H9 (cell line): Measurements from ENCODE around the gene S100A4. TPM values are rescaled to one million over a fixed set of nuclear protein-coding genes. Genes with fewer than 3 reads are reported as not detected.
A peak's percentile ranks its signal among the peaks of the same experiment; 100 is the strongest.

Experiments
- DNase-seq: peaks from one replicate; pipeline ENCODE4 v3.0.0-alpha.2; 2017
- H2AFZ ChIP-seq: one replicate; pipeline ENCODE4 v1.6.1; 2013; ENCODE audit warnings: mild to moderate bottlenecking, low read length, control low read depth, moderate library complexity
- H2AK5ac ChIP-seq: 2 replicates; pipeline ENCODE4 v1.6.1; 2013; ENCODE audit warnings: low read length, control low read depth, mixed read lengths; ENCODE audit not compliant: insufficient read length
- H2BK120ac ChIP-seq: one replicate; pipeline ENCODE4 v1.6.1; 2013; ENCODE audit warnings: low read depth, mild to moderate bottlenecking, low read length, control low read depth, inconsistent platforms; ENCODE audit not compliant: poor library complexity, severe bottlenecking
- H2BK12ac ChIP-seq: 2 replicates; pipeline ENCODE4 v1.6.1; 2013; ENCODE audit warnings: low read length, control low read depth, mixed read lengths, low read depth; ENCODE audit not compliant: insufficient read length
- H2BK15ac ChIP-seq: 2 replicates; pipeline ENCODE4 v1.6.1; 2013; ENCODE audit warnings: low read depth, low read length, control low read depth
- H2BK20ac ChIP-seq: one replicate; pipeline ENCODE4 v1.6.1; 2013; ENCODE audit warnings: low read depth, mild to moderate bottlenecking, low read length, control low read depth, inconsistent platforms; ENCODE audit not compliant: poor library complexity, severe bottlenecking
- H2BK5ac ChIP-seq: 2 replicates; pipeline ENCODE4 v1.6.1; 2013; ENCODE audit warnings: low read length, control low read depth, mixed read lengths; ENCODE audit not compliant: insufficient read length
- H3K14ac ChIP-seq: 2 replicates; pipeline ENCODE4 v1.6.1; 2013; ENCODE audit warnings: low read length, control low read depth; ENCODE audit not compliant: insufficient read depth
- H3K18ac ChIP-seq: 2 replicates; pipeline ENCODE4 v1.6.1; 2013; ENCODE audit warnings: low read depth, mild to moderate bottlenecking, mixed read lengths, low read length, control low read depth; ENCODE audit not compliant: insufficient read length
- H3K23ac ChIP-seq: 2 replicates; pipeline ENCODE4 v1.6.1; 2013; ENCODE audit warnings: low read length, control low read depth, mixed read lengths, low read depth; ENCODE audit not compliant: insufficient read length
- H3K23me2 ChIP-seq: 2 replicates; pipeline ENCODE4 v1.6.1; 2013; ENCODE audit warnings: low read depth, mild to moderate bottlenecking, mixed read lengths, low read length, control low read depth; ENCODE audit not compliant: insufficient read length, poor library complexity, severe bottlenecking
- H3K27ac ChIP-seq: 2 replicates; pipeline ENCODE4 v1.5.1; 2013; ENCODE audit warnings: low read length, control low read depth, mixed read lengths, low read depth; ENCODE audit not compliant: insufficient read length
- H3K27me3 ChIP-seq: 2 replicates; pipeline ENCODE4 v1.6.1; 2013; ENCODE audit warnings: low read length, control low read depth, inconsistent platforms; ENCODE audit not compliant: insufficient read depth
- H3K4ac ChIP-seq: 2 replicates; pipeline ENCODE4 v1.6.1; 2013; ENCODE audit warnings: low read depth, mild to moderate bottlenecking, control low read depth, inconsistent platforms, low read length, moderate library complexity
- H3K4me1 ChIP-seq: 2 replicates; pipeline ENCODE4 v1.6.1; 2013; ENCODE audit warnings: low read length, control low read depth, inconsistent platforms; ENCODE audit not compliant: insufficient read depth
- H3K4me2 ChIP-seq: 2 replicates; pipeline ENCODE4 v1.6.1; 2013; ENCODE audit warnings: low read length, control low read depth, mixed read lengths; ENCODE audit not compliant: insufficient read length, insufficient read depth
- H3K56ac ChIP-seq: 2 replicates; pipeline ENCODE4 v1.6.1; 2013; ENCODE audit warnings: low read depth, mild to moderate bottlenecking, mixed read lengths, low read length, control low read depth; ENCODE audit not compliant: insufficient read length
- H3K79me1 ChIP-seq: 2 replicates; pipeline ENCODE4 v1.6.1; 2013; ENCODE audit warnings: low read depth, mild to moderate bottlenecking, moderate library complexity, low read length, control low read depth, inconsistent platforms; ENCODE audit not compliant: insufficient read depth, poor library complexity, severe bottlenecking
- H3K79me2 ChIP-seq: 2 replicates; pipeline ENCODE4 v1.6.1; 2013; ENCODE audit warnings: low read length, control low read depth, inconsistent platforms; ENCODE audit not compliant: insufficient read depth
- H3K9ac ChIP-seq: 2 replicates; pipeline ENCODE4 v1.6.1; 2013; ENCODE audit warnings: low read length, control low read depth, mixed read lengths; ENCODE audit not compliant: insufficient read length; ENCODE audit errors: extremely low read depth
- H3K9me3 ChIP-seq: one replicate; pipeline ENCODE4 v1.6.1; 2013; ENCODE audit warnings: low read depth, low read length, inconsistent platforms; ENCODE audit not compliant: control insufficient read depth
- H3T11ph ChIP-seq: one replicate; pipeline ENCODE4 v1.6.1; 2013; ENCODE audit warnings: mild to moderate bottlenecking, low read length, control low read depth, inconsistent platforms
- H4K20me1 ChIP-seq: one replicate; pipeline ENCODE4 v1.6.1; 2013; ENCODE audit not compliant: control insufficient read depth, insufficient read length, insufficient read depth
- H4K5ac ChIP-seq: 2 replicates; pipeline ENCODE4 v1.6.1; 2013; ENCODE audit warnings: low read depth, mild to moderate bottlenecking, mixed read lengths, low read length, control low read depth; ENCODE audit not compliant: insufficient read length
- H4K8ac ChIP-seq: replicated peaks from 2 replicates; pipeline ENCODE4 v1.6.1; 2013; ENCODE audit warnings: low read length, control low read depth, mixed read lengths, low read depth; ENCODE audit not compliant: insufficient read length
- H4K91ac ChIP-seq: 2 replicates; pipeline ENCODE4 v1.6.1; 2013; ENCODE audit warnings: low read depth, mild to moderate bottlenecking, moderate library complexity, mixed read lengths, low read length, control low read depth; ENCODE audit not compliant: insufficient read length
- H3K27ac Mint-ChIP-seq, 3 experiments: 2 replicates in 2 of 3; 3 replicates in 1 of 3; pipeline ENCODE4 v1.8.0; 2020 to 2021; ENCODE audit warnings: mixed read lengths in 3 of 3, mild to moderate bottlenecking in 1 of 3, moderate library complexity in 1 of 3
- H3K27me3 Mint-ChIP-seq: 2 replicates; pipeline ENCODE4 v1.8.0; 2021; ENCODE audit warnings: low read depth, mild to moderate bottlenecking, moderate library complexity, mixed read lengths
- H3K36me3 Mint-ChIP-seq, 3 experiments: 2 replicates in 2 of 3; 3 replicates in 1 of 3; pipeline ENCODE4 v1.8.0; 2020 to 2021; ENCODE audit warnings: low read depth in 3 of 3, mixed read lengths in 3 of 3; ENCODE audit not compliant: insufficient read depth in 1 of 3
- H3K4me1 Mint-ChIP-seq, 2 experiments: 2 replicates each; pipeline ENCODE4 v1.8.0; 2020; ENCODE audit warnings: mixed read lengths in 2 of 2
- H3K4me3 Mint-ChIP-seq, 2 experiments: 2 replicates in 1 of 2; 3 replicates in 1 of 2; pipeline ENCODE4 v1.8.0; 2020 to 2021; ENCODE audit warnings: mild to moderate bottlenecking in 2 of 2, mixed read lengths in 2 of 2, moderate library complexity in 1 of 2
- H3K9me3 Mint-ChIP-seq, 2 experiments: 2 replicates in 1 of 2; 3 replicates in 1 of 2; pipeline ENCODE4 v1.8.0; 2020; ENCODE audit warnings: mild to moderate bottlenecking in 2 of 2, mixed read lengths in 2 of 2, moderate library complexity in 1 of 2
- CTCF ChIP-seq: fragments of 200-600 bp; sonication (generic); conservative IDR thresholded peaks from 3 replicates; pipeline ENCODE4 v1.8.0; 2021; ENCODE audit warnings: antibody characterized with exemption, mild to moderate bottlenecking
- WGBS: extraction: QIAGEN DNeasy Blood & Tissue Kit; methylation state at CpG from one replicate; pipeline ENCODE4 v1.1.7; 2013; ENCODE audit warnings: missing lambda C conversion rate, low lambda C conversion rate, mixed read lengths; ENCODE audit not compliant: insufficient read length; ENCODE audit errors: extremely low coverage; 5-methylcytosine and 5-hydroxymethylcytosine counted together
- total RNA-seq: library from RNA; stranded (reverse); gene quantifications from 2 replicates; pipeline ENCODE4 v1.2.1, GENCODE V29; 2021

S100A4 gene
- total RNA-seq, 1 experiment from 2014 or later = 9.0 TPM

- Histone ChIP-seq H2BK20ac (no peak overlapping the region), H2BK15ac (no peak overlapping the region), H3K4me1 (peaks cover 6% of the 10 kb centered on the region; the same call in 1 of the 2 replicates), H4K8ac (no peak overlapping the region), H2BK120ac (no peak overlapping the region), H4K91ac (no peak overlapping the region), H3K79me1 (no peaks in the 10 kb centered on the region), H3K56ac (no peak overlapping the region), H3K27ac (no peak overlapping the region), H3K27me3 (no peaks in the 10 kb centered on the region; the same call in 1 of the 2 replicates), H2BK5ac (no peak overlapping the region), H3K4me2 (peak overlapping the region; percentile 56), H3K79me2 (no peaks in the 10 kb centered on the region), H3K14ac (no peak overlapping the region), H3K18ac (no peak overlapping the region), H3K4ac (no peak overlapping the region), H2BK12ac (no peak overlapping the region), H2AK5ac (no peak overlapping the region), H4K5ac (no peak overlapping the region), H3T11ph (no peak overlapping the region), H2AFZ (no peak overlapping the region), H3K9me3 (no peaks in the 10 kb centered on the region), H3K23me2 (no peaks in the 10 kb centered on the region), H3K23ac (no peak overlapping the region), H4K20me1 (no peaks in the 10 kb centered on the region), H3K9ac (no peak overlapping the region)
- WGBS = no CpG with 5 or more reads among the region's 34 CpGs
- peak; percentile 95 for DNase-seq
- H3K4me3 Mint-ChIP-seq = peak overlapping the region; percentile 60 to 72
- no peaks in the 10 kb centered on the region; the same call in 1 of the 2 replicates for H3K27me3 Mint-ChIP-seq
- peak; percentile 95 for TF ChIP-seq CTCF
- H3K36me3 Mint-ChIP-seq = no peaks in the 10 kb centered on the region
- H3K9me3 Mint-ChIP-seq = no peaks in the 10 kb centered on the region
- H3K27ac Mint-ChIP-seq = peak overlapping the region in 2 of 3 experiments; percentile 37 to 44; a peak in 3 of 7 replicates
- peaks cover 29 to 36% of the 10 kb centered on the region in 2 experiments for H3K4me1 Mint-ChIP-seq
Observed at GRCh38 chr1:153532769-153533599, 12.6 kb downstream of the S100A4 start.
